Adrenal gland (tissue), 12 donors: ENCODE results near the gene TMEM201. TPM values are rescaled to one million over a fixed set of nuclear protein-coding genes. Genes with fewer than 3 reads are reported as not detected.

ENCODE experiments used
- DNase-seq, 7 donors: peaks; one replicate each; pipeline ENCODE4 v3.0.0-alpha.2; 2019 to 2020
- H3K27ac ChIP-seq, 5 donors: fragments of 200-600 bp; sonication (generic) in 4 of 5; 1 replicate in 3 of 5; 2 replicates in 2 of 5; pipeline versions ENCODE4 v1.5.1 to v1.8.0; 2016 to 2020; ENCODE audit warnings: mild to moderate bottlenecking in 1 of 5
- H3K27me3 ChIP-seq: fragments of 200-600 bp; 2 replicates; pipeline ENCODE4 v1.8.0; 2021
- H3K36me3 ChIP-seq, 2 donors: fragments of 200-600 bp; replicated peaks in 1 of 2; 1 replicate in 1 of 2; 2 replicates in 1 of 2; pipeline versions ENCODE4 v1.5.1 to v1.8.0; 2018 to 2022
- H3K4me1 ChIP-seq, 2 donors: fragments of 200-600 bp; replicated peaks in 1 of 2; 1 replicate in 1 of 2; 2 replicates in 1 of 2; pipeline versions ENCODE4 v1.5.1 to v1.8.0; 2018 to 2021
- H3K4me3 ChIP-seq, 4 donors: fragments of 200-600 bp; sonication (generic) in 3 of 4; one replicate each; pipeline ENCODE4 v1.5.1; 2016 to 2018
- H3K9me3 ChIP-seq, 3 donors: fragments of 200-600 bp; sonication (generic) in 1 of 3; replicated peaks in 1 of 3; 1 replicate in 2 of 3; 2 replicates in 1 of 3; pipeline versions ENCODE4 v1.5.1 to v1.8.0; 2016 to 2021
- POLR2A ChIP-seq, 2 donors: fragments of 450-650 bp; IDR thresholded peaks; one replicate each; pipeline ENCODE4 v1.6.1; 2017; ENCODE audit warnings: antibody characterized with exemption in 2 of 2, mild to moderate bottlenecking in 2 of 2, moderate library complexity in 1 of 2
- WGBS, 4 donors: extraction: QIAGEN DNeasy Blood & Tissue Kit in 2 of 4; methylation state at CpG; one replicate each; pipeline versions ENCODE4 v1.1.5 to v1.1.7; 2013 to 2017; 5-methylcytosine and 5-hydroxymethylcytosine counted together
- intact Hi-C, 2 donors: fragments of 100-400 bp; cut with DNase I; formaldehyde crosslinking; loops; one replicate each; pipeline versions ENCODE4 v1.14.1 to v1.15.0; 2022 to 2023
- polyA plus RNA-seq, 3 donors: library from polyadenylated mRNA; stranded (reverse); fragments of 200-250 nt in 2 of 3; fragments of 350-450 nt in 1 of 3; fragmentation: Illumina TruSeq in 1 of 3; extraction: RNeasy Lipid Tissue Mini Kit (QIAGEN cat#74804) in 1 of 3; gene quantifications; one replicate each; pipeline ENCODE4 v1.2.3, GENCODE V29; 2013 to 2014
- total RNA-seq, 9 donors: library from RNA; depleted of rRNA in 4 of 9; stranded (reverse); fragments of >200 nt in 4 of 9; fragments of 120-200 nt in 1 of 9; fragmentation: NEBNext Ultra II Directional in 1 of 9; extraction: Animal tissue kit (Norgen Biotek cat#: 25700) in 1 of 9; gene quantifications; one replicate each; pipeline versions ENCODE4 v1.1.0 to v1.2.4, GENCODE V29; 2013 to 2023
- donor health status: healthy with polysubstance abuse.
- donor health status: Bipolar disorder and iron deficiency.
- donor health status: DM: yes; HTN: yes; CAD: no.
- donor health status: DM: no; HTN: no; CAD: no.
- donor health status: DM: no; HTN: no; CAD: no.
- donor health status: DM: yes; HTN: yes; CAD: no.

TMEM201 gene
- total and polyA plus RNA-seq, 12 donors: 2.1 to 12.6 (median 9.5) TPM

- Histone ChIP-seq H3K27me3 (peaks cover 3% of the 10 kb centered on the region), H3K27ac (no peak overlapping the region), H3K4me3 (no peak overlapping the region), H3K4me1 (no peaks in the 10 kb centered on the region), H3K36me3 (no peaks in the 10 kb centered on the region), H3K9me3 (no peaks in the 10 kb centered on the region)
- no peak for TF ChIP-seq POLR2A (IDR thresholded peaks at IDR 0.05)
- no peak for DNase-seq
- WGBS, 4 donors: 82 to 91% (median 90%) methylated on average over 6 of the region's 6 CpGs
- intact Hi-C loops: no loop called here
These were observed 74.5 kb downstream of the TMEM201 start for GRCh38 chr1:9663257-9663656.

Other genes starting within 250 kb of the TMEM201 start
- 10 to 100 TPM in 1 of 9 donors, 1 to 10 TPM in 8; 2.1 to 10.3 (median 3.6) TPM for gene SLC25A33, start 49.4 kb upstream of the TMEM201 start, total RNA-seq
- 1 to 10 TPM; 1.9 to 5.5 (median 2.6) TPM for gene SLC25A33, start 49.4 kb upstream of the TMEM201 start, polyA plus RNA-seq
- 10 to 100 TPM in 4 of 9 donors, 1 to 10 TPM in 5; 1.3 to 16.4 (median 9.6) TPM for gene PIK3CD, start 62.8 kb downstream of the TMEM201 start, total RNA-seq
- gene PIK3CD, start 62.8 kb downstream of the TMEM201 start, polyA plus RNA-seq: 1 to 10 TPM; 1.8 to 9.3 (median 2.9) TPM
- 100 to 1,000 TPM in 2 of 9 donors, 10 to 100 TPM in 7; 50.7 to 106 (median 83.0) TPM for gene CLSTN1, start 235.1 kb downstream of the TMEM201 start, total RNA-seq
- gene CLSTN1, start 235.1 kb downstream of the TMEM201 start, polyA plus RNA-seq: 10 to 100 TPM; 48.8 to 74.3 (median 67.0) TPM